Sigmoid colon (tissue), 4 donors: Measurements from ENCODE around the gene SRGAP2C.
"Not testable (repeated sequence)": the region's sequence is repeated elsewhere in the genome, so short reads cannot be mapped to it uniquely, and the experiment has no call there.

Experiments used
- CTCF ChIP-seq, 4 experiments: fragments of 450-650 bp in 3 of 4; fragments of 200-600 bp in 1 of 4; IDR thresholded peaks; one replicate each; pipeline ENCODE4 v1.5.1; 2016 to 2019; ENCODE audit warnings: antibody characterized with exemption in 4 of 4, mild to moderate bottlenecking in 3 of 4, moderate library complexity in 2 of 4
- EP300 ChIP-seq, 4 donors: sonication (generic); formaldehyde crosslinking; IDR thresholded peaks; one replicate each; pipeline ENCODE4 v1.6.1; 2017; ENCODE audit warnings: antibody characterized with exemption in 4 of 4
- POLR2A ChIP-seq, 2 donors: fragments of 450-650 bp; IDR thresholded peaks; one replicate each; pipeline ENCODE4 v1.6.1; 2016; ENCODE audit warnings: antibody characterized with exemption in 2 of 2, mild to moderate bottlenecking in 2 of 2, moderate library complexity in 2 of 2
- POLR2AphosphoS5 ChIP-seq, 4 donors: sonication (generic); formaldehyde crosslinking; IDR thresholded peaks; one replicate each; pipeline ENCODE4 v1.6.1; 2017; ENCODE audit warnings: antibody characterized with exemption in 4 of 4

- TF ChIP-seq POLR2AphosphoS5, CTCF, EP300, POLR2A (IDR thresholded peaks at IDR 0.05): not testable (repeated sequence)
Observed at GRCh38 chr1:121361451-121362233, 176.9 kb downstream of the SRGAP2C start.
